ENCODE data around the gene RMDN3.

Gene RMDN3

DNA sequence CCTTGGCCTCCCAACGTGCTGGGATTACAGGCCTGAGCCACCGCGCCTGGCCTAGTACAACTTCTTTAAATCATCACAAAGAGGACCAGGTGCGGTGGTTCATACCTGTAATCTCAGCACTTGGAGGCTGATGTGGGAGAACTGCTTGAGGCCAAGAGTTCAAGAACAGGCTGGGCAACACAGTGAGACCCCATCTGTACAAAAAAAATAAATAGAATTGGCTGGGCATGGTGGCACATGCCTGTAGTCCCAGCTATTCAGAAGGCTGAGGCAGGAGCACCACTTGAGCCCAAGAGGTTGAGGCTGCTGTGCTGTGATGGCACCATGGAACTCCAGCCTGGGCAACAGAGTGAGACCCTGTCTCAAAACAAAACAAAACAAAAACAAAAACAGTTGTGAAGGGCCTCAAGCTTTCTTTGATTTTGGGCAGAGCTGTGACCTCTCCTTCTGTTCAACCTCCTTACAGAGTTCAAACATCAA, 5.9 kb downstream of the RMDN3 start:
- no peak for DNase-seq (ENCODE audit: low read depth in 2 of 2)

DNA sequence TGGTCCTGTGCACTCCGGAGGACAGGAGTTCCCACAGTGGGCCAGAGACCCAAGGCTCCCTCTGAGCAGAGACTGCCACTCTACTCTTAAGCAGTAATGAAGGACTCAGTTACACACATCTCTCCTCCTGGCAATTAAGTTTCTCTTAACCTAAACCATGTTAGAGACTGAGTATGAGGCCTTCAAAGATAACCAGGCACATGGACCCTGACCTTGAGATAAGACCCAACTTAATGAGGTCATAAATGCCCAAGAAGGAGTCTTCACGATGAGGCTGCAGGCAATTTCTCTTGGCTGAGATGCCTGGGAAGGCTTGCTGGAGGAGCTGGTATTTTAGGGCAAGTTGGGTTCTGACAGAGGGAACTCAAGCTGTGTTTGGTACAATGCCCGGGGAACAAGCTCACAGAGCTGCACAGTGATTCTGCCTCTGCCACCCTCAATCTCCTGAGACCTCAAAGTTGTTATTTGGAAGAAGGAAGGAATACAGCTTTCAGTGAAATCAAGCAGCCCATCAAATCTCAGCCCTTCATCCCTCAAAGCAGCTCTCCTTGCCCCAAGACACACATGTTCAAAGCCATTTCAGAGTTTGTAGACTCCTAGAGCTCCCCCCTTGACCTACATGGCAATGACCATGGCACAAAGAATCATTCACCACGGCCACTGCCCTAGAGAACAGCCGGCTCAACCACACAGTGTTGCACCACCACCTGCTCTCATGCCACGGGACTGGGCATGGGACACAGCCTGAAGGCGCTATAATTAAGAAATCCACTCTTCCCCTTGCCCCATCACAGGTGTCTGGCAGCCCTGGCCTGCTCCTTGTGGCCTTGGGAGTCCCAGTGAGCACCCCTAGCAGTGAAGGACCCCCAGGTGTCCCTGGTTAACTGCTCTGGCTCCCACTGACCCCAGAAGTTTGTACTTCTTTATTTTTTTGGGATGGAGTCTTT, 7.1 kb downstream of the RMDN3 start:
- no peak for DNase-seq (ENCODE audit: low read depth in 2 of 2)

- DNase-seq (ENCODE audit: low read depth in 2 of 2): no peak
Measured at GRCh38 chr15:40746916-40747418, 8.1 kb downstream of the RMDN3 start.

DNA sequence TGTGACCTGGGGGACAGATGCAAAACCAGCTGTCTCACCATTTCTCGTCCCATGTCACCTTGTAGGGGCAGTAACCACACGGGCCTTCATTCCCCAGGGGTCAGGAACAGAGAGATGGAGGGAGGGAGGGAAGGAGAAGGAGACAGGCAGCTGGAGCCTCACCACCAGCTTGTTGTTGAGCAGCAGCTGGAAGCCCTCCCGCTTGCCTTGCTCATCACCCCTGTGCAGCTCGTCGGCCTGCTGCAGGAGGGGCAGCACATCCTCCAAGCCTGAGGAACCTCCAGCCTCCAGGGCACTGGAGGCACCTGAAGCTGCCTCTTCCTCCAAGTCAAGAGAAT, 10.3 kb downstream of the RMDN3 start:
- no peak for DNase-seq (ENCODE audit: low read depth in 2 of 2)

GRCh38 chr15:40743921-40744814, 10.9 kb downstream of the RMDN3 start:
- peak in 1 of 2 donors; percentile 44 for DNase-seq (ENCODE audit: low read depth in 2 of 2)

DNA sequence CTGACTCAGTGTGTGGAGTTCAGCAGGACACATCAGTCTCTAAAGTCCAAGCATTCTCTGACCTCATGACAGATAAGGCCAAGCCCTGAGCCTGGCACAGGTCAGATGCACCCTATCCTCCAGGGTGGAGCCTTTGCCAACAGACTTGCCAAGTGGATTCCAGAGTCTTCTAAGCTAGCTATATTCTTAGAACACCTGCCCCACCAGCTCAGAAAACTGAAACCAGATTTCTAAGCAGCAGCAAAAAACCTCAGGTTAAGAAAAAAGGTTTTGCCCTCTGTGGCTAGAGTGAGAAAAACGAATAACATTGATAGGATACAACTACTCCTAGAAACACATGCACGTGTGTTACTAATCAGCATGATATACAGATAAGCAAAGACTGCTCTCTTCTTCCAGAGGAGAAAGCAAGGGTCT, 11.6 kb downstream of the RMDN3 start:
- DNase-seq (ENCODE audit: low read depth in 2 of 2): no peak

- no peak for DNase-seq (ENCODE audit: low read depth in 2 of 2)
Measured at GRCh38 chr15:40739854-40740253, 15.2 kb downstream of the RMDN3 start.

- DNase-seq (ENCODE audit: low read depth in 2 of 2): no peak
Measured at GRCh38 chr15:40739047-40739446, 16.0 kb downstream of the RMDN3 start.

DNA sequence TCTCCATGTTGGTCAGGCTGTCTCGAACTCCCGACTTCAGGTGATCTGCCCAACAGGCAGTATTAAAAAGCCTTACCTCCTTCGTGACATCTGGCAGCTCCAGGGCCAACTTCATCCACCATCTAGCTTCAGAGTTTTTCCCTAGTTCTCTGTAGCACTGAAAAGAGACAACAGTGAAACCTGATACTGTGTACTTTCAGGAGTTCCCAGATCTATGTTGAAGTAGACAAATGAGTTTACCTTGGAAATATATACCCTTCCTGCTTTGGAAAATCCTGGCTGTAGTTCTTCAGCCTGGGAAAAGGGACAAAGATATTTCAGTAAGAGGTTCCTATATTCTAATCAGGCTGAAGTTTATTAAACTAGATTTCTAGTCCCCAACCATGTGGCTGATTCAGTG, 18.0 kb downstream of the RMDN3 start:
- no peak for DNase-seq (ENCODE audit: low read depth in 2 of 2)

GRCh38 chr15:40736575-40736974, 18.5 kb downstream of the RMDN3 start:
- no peak for DNase-seq (ENCODE audit: low read depth in 2 of 2)

DNA sequence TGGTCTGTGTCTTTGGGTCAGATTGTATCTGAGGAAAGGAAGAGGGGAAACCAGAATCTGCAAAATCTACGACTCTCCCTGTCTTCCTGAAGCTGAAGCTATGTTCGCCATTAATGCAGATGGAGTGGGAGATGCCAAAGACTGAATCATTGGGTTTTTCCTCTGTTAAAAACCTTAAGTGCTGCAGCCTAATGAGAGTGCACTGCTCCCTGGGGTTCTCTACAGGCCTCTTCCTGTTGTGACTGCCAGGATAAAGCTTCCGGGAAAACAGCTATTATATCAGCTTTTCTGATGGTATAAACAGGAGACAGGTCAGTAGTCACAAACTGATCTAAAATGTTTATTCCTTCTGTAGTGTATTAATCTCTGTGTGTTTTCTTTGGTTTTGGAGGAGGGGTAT, 24.0 kb downstream of the RMDN3 start:
- DNase-seq (ENCODE audit: low read depth in 2 of 2): no peak

GRCh38 chr15:40723919-40724318, 31.1 kb downstream of the RMDN3 start:
- no peak for DNase-seq (ENCODE audit: low read depth in 2 of 2)

GRCh38 chr15:40722934-40723333, 32.1 kb downstream of the RMDN3 start:
- DNase-seq (ENCODE audit: low read depth in 2 of 2): no peak

DNA sequence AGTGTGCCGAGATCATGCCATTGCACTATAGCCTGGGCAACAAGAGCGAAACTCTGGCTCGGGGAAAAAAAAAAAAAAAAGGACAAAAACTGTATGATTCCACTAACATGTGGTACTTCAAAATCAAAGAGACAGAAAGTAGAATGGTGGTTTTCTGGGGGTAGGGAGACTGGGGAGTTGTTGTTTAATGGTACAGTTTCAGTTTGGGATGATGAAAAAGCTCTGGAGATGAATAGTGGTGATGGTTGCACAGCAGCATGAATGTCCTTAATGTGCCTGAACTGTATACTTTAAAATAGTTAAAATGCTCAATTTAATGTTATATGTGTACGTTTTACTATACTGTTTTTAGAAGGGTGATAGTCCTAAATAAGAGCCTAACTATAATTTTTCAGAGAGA, 32.7 kb downstream of the RMDN3 start:
- no peak for DNase-seq (ENCODE audit: low read depth in 2 of 2)

DNA sequence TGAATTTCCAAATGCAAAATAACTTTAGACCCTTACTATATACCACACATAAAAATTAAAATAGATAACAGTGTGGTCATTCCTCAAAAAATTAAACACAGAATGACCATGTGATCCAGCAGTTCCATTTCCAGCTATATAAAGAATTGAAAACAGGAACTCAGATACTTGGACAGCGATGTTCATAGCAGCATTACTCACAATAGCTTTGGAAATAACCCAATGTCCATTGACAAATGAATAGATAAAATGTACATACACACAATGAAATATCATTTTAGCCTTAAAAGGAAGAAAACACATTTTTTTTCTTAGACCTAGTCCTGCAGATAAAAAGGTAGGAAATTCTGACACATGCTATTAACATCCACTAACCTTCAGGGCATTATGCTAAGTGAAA, 33.4 kb downstream of the RMDN3 start:
- no peak for DNase-seq (ENCODE audit: low read depth in 2 of 2)

GRCh38 chr15:40716165-40716564, 38.9 kb downstream of the RMDN3 start:
- no peak for DNase-seq (ENCODE audit: low read depth in 2 of 2)

DNA sequence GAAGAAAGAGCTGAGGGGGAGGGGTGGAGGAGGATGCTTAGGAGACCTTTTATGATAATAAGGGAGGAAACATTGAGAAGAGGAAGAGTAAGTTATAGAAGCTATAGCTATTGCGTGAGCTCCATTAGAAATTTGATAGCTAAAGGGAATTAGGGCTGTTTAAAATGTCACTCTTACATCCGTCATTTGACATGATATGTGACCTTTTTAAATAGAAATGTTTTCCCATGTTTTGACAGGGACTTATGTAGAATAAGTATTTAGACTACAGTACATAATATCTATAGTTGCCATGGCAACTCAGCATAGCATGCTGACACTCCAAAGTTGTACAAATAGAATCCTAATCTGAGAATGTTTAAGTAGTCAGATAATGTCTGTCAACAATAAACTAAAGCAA, 40.9 kb downstream of the RMDN3 start:
- DNase-seq (ENCODE audit: low read depth in 2 of 2): no peak

DNA sequence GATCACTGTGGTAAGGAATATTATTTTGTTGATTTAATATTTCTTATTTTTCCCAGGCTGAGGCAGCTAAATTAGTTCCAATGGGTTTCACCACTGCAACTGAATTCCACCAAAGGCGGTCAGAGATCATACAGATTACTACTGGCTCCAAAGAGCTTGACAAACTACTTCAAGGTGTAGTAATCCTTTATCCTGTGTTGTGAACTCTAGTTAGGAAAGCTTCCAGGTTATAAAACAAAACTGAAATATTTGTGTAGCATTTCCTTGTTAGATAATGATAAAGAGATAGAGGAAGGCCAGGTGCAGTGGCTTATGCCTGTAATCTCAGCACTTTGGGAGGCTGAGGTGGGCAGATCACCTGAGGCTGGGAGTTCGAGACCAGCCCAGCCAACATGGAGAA, 48.9 kb downstream of the RMDN3 start:
- DNase-seq (ENCODE audit: low read depth in 2 of 2): no peak

DNA sequence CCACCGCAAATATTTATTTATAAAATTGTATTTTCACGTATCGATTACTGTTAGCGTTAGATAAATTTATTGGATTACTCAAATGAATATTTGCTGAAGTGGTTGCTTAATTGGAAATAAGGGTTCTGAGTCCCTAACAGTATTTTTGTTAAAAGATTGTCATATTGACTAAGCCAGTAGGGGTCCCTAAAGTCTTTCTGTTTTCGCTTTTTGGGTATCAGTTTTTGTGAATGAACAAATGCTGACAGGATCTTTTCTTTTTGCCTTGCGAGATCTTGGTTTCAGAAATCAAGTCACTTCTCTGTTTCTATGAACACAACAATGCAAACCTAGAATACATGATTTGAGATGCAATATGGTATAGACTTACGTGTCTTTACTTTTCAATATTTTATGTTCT, 53.0 kb downstream of the RMDN3 start:
- no peak for DNase-seq (ENCODE audit: low read depth in 2 of 2)

GRCh38 chr15:40697916-40698315, 57.1 kb downstream of the RMDN3 start:
- DNase-seq (ENCODE audit: low read depth in 2 of 2): no peak

- DNase-seq (ENCODE audit: low read depth in 2 of 2): no peak
Measured at GRCh38 chr15:40696228-40696627, 58.8 kb downstream of the RMDN3 start.

DNA sequence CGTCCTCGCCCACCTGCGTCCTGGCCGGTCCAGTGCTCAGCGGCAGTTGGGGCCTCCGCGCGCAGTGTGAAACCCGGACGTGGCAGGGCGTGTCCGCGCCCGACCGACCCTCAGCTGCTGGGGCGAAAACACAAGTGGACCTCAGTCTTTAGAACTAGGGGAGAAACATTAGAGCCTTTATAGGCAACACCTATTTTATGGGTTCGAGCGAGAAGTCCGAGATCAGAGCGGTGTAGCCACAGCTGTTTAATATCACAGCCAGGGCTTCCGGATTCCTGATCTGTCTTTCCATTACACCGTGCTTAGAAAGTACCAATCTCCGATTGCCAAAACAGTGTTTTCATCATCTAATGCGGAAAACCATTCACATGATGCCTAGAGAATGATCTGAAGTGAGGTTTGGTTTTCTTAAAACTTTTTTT, 59.6 kb downstream of the RMDN3 start:
- DNase-seq (ENCODE audit: low read depth in 2 of 2): no peak

Data from activated CD4-positive, alpha-beta T cell treated with anti-CD3 and anti-CD28 coated beads for 24 hours (primary cell).